HEK293T (cell line): Measurements from ENCODE around the gene TMEM167B.
A peak's percentile ranks its signal among the peaks of the same experiment; 100 is the strongest.

Experiments
- CTCF ChIA-PET: fragments of 350-600 bp; formaldehyde crosslinking; extraction: SDS; loops from one replicate; lab custom pipeline; 2021; ENCODE audit warnings: antibody characterized with exemption, inconsistent platforms; lab: Yijun Ruan, JAX
- POLR2A ChIA-PET: fragments of 350-600 bp; formaldehyde crosslinking; extraction: SDS; loops from one replicate; lab custom pipeline; 2020; ENCODE audit warnings: antibody characterized with exemption, inconsistent platforms; lab: Yijun Ruan, JAX
- DNase-seq: peaks from one replicate; pipeline ENCODE4 v3.0.0; 2012; ENCODE audit warnings: mixed read lengths; ENCODE audit errors: extremely low spot score
- ARNT ChIP-seq: fragments of 450-650 bp; IDR thresholded peaks from 2 replicates; pipeline ENCODE4 v1.6.1; 2017; ENCODE audit warnings: mild to moderate bottlenecking
- BHLHE40 ChIP-seq: fragments of 450-650 bp; IDR thresholded peaks from 2 replicates; pipeline ENCODE4 v1.6.1; 2016; ENCODE audit warnings: mild to moderate bottlenecking, moderate library complexity, borderline replicate concordance
- CTBP1 ChIP-seq: fragments of 450-650 bp; IDR thresholded peaks from 2 replicates; pipeline ENCODE4 v1.6.1; 2016; ENCODE audit warnings: borderline replicate concordance
- ELF4 ChIP-seq: fragments of 450-650 bp; IDR thresholded peaks from 2 replicates; pipeline ENCODE4 v1.6.1; 2017; ENCODE audit warnings: antibody characterized with exemption
- FOXA1 ChIP-seq: fragments of 450-650 bp; IDR thresholded peaks from 2 replicates; pipeline ENCODE4 v1.6.1; 2016; ENCODE audit warnings: mild to moderate bottlenecking
- FOXK2 ChIP-seq: fragments of 450-650 bp; IDR thresholded peaks from 2 replicates; pipeline ENCODE4 v1.6.1; 2016; ENCODE audit warnings: mild to moderate bottlenecking
- FOXM1 ChIP-seq: fragments of 450-650 bp; IDR thresholded peaks from 2 replicates; pipeline ENCODE4 v1.6.1; 2017; ENCODE audit warnings: mild to moderate bottlenecking, borderline replicate concordance
- HDGF ChIP-seq: fragments of 450-650 bp; IDR thresholded peaks from 2 replicates; pipeline ENCODE4 v1.6.1; 2017; ENCODE audit warnings: antibody characterized with exemption, borderline replicate concordance
- L3MBTL2 ChIP-seq: fragments of 450-650 bp; conservative IDR thresholded peaks from 2 replicates; pipeline ENCODE4 v1.6.1; 2016; ENCODE audit warnings: mild to moderate bottlenecking
- LEF1 ChIP-seq: fragments of 450-650 bp; IDR thresholded peaks from 2 replicates; pipeline ENCODE4 v1.6.1; 2017; ENCODE audit warnings: mild to moderate bottlenecking, borderline replicate concordance
- NFRKB ChIP-seq: fragments of 450-650 bp; IDR thresholded peaks from 2 replicates; pipeline ENCODE4 v1.6.1; 2016; ENCODE audit warnings: mild to moderate bottlenecking, moderate library complexity
- PKNOX1 ChIP-seq: fragments of 450-650 bp; IDR thresholded peaks from 2 replicates; pipeline ENCODE4 v1.6.1; 2016
- SP1 ChIP-seq: fragments of 450-650 bp; IDR thresholded peaks from 2 replicates; pipeline ENCODE4 v1.6.1; 2017
- SUZ12 ChIP-seq: fragments of 450-650 bp; IDR thresholded peaks from 2 replicates; pipeline ENCODE4 v1.6.1; 2016; ENCODE audit warnings: mild to moderate bottlenecking
- TARDBP ChIP-seq: fragments of 450-650 bp; IDR thresholded peaks from 2 replicates; pipeline ENCODE4 v1.6.1; 2016
- ZNF384 ChIP-seq: fragments of 450-650 bp; IDR thresholded peaks from 2 replicates; pipeline ENCODE4 v1.6.1; 2016

The TMEM167B gene

GRCh38 chr1:109090196-109091077, at the start of gene TMEM167B:
Gene TMEM167B (plus strand): TSS chr1:109090764. CDS start chr1:109090873, 109 bp downstream.
- ChIA-PET CTCF (interaction anchor here (0.5 to 3.5 kb wide), 3 partner anchors 10 to 103 kb away, joined by 3 to 13 read pairs (median 4); no protein-coding TSS in a partner anchor), POLR2A (interaction anchor here (0.6 to 2.9 kb wide), 12 partner anchors 8 to 398 kb away, joined by 3 to 67 read pairs (median 5); partner anchors contain the start of genes ELAPOR1, PRPF38B, SARS1 and TAF13)
- peak; percentile 87 for DNase-seq
- TF ChIP-seq TARDBP = no peak
- TF ChIP-seq NFRKB = no peak
- TF ChIP-seq ZNF384 = no peak
- peak; percentile 30; the same call in 1 of the 2 replicates for TF ChIP-seq PKNOX1
- no peak; the same call in none of the 2 replicates for TF ChIP-seq ARNT
- no peak for TF ChIP-seq BHLHE40
- no peak for TF ChIP-seq CTBP1
- peak; percentile 97 for TF ChIP-seq FOXK2
- TF ChIP-seq FOXA1 = no peak
- peak; percentile 92 for TF ChIP-seq L3MBTL2
- TF ChIP-seq SP1 = no peak
- peak; percentile 53; the same call in 1 of the 2 replicates for TF ChIP-seq ELF4
- no peak for TF ChIP-seq SUZ12

- ChIA-PET POLR2A (interaction anchor here (2.1 kb wide), 1 partner anchor 59 kb away, joined by 17 read pairs; no protein-coding TSS in a partner anchor), CTCF (no interaction called here)
- peak; percentile 37 for DNase-seq
These were observed 49.5 kb upstream of the TMEM167B start for GRCh38 chr1:109040989-109041620.

GRCh38 chr1:109041621-109042468, 48.7 kb upstream of the TMEM167B start, which contains the start of gene WDR47:
Gene WDR47 (minus strand): TSS chr1:109042102. CDS start chr1:109023512, 18,590 bp downstream.
- DNase-seq = peak; percentile 100
- CTCF ChIA-PET = no interaction called here
- TF ChIP-seq SP1 (peak; percentile 79), ELF4 (peak; percentile 80), ARNT (no peak), HDGF (no peak), PKNOX1 (peak; percentile 91), L3MBTL2 (0 out of 2 replicates have a peak, but pooled peaks have one; percentile 34)
- POLR2A ChIA-PET = interaction anchor here (0.6 to 2.1 kb wide), 13 partner anchors 11 to 73 kb away, joined by 3 to 17 read pairs (median 4); partner anchors contain the start of genes TAF13 and TMEM167B

More at GRCh38 chr1:109040989-109041620, 49.5 kb upstream of the TMEM167B start:
- TF ChIP-seq SUZ12 (no peak), ARNT (no peak), ZNF384 (no peak), ELF4 (no peak), SP1 (no peak), NFRKB (no peak), LEF1 (no peak), PKNOX1 (no peak), FOXK2 (no peak), L3MBTL2 (no peak), FOXM1 (no peak), CTBP1 (no peak), BHLHE40 (no peak), HDGF (no peak), FOXA1 (no peak), TARDBP (no peak)

GRCh38 chr1:109045595-109045994, 45.0 kb upstream of the TMEM167B start:
- ChIA-PET POLR2A (interaction anchor here (1.0 kb wide), 1 partner anchor 30 kb away, joined by 3 read pairs; the partner anchor contains the start of gene TAF13), CTCF (no interaction called here)
- TF ChIP-seq SUZ12 (no peak), BHLHE40 (no peak), NFRKB (no peak), ELF4 (no peak), CTBP1 (no peak), ZNF384 (no peak), SP1 (no peak), HDGF (no peak), L3MBTL2 (no peak), FOXA1 (no peak), PKNOX1 (no peak), ARNT (no peak), FOXK2 (no peak), TARDBP (no peak)
- no peak for DNase-seq
